ENCODE measurements around the gene FAIM2.

FAIM2 gene

DNA sequence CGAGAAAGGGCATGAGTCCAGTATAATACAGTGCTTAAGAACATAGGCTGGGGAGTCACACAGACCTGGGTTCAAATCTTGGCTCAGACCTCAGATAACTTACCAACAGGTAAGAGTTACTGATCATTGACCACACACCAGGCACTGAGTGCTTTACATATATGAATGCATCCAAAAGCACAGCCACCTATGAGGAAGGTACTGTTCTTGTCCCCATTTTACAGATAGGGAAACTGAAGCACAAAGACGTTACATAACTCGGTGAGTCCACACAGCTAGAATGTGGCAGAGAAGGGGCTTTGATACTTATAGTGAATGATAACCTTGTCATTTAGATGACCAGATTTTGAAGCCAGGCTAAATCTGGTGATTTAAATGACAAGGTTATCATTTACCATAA is 27.6 kb downstream of the FAIM2 start:
- TF ChIP-seq, protein P1, sequence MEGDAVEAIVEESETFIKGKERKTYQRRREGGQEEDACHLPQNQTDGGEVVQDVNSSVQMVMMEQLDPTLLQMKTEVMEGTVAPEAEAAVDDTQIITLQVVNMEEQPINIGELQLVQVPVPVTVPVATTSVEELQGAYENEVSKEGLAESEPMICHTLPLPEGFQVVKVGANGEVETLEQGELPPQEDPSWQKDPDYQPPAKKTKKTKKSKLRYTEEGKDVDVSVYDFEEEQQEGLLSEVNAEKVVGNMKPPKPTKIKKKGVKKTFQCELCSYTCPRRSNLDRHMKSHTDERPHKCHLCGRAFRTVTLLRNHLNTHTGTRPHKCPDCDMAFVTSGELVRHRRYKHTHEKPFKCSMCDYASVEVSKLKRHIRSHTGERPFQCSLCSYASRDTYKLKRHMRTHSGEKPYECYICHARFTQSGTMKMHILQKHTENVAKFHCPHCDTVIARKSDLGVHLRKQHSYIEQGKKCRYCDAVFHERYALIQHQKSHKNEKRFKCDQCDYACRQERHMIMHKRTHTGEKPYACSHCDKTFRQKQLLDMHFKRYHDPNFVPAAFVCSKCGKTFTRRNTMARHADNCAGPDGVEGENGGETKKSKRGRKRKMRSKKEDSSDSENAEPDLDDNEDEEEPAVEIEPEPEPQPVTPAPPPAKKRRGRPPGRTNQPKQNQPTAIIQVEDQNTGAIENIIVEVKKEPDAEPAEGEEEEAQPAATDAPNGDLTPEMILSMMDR (IDR thresholded peaks at IDR 0.05), result no peak

DNA sequence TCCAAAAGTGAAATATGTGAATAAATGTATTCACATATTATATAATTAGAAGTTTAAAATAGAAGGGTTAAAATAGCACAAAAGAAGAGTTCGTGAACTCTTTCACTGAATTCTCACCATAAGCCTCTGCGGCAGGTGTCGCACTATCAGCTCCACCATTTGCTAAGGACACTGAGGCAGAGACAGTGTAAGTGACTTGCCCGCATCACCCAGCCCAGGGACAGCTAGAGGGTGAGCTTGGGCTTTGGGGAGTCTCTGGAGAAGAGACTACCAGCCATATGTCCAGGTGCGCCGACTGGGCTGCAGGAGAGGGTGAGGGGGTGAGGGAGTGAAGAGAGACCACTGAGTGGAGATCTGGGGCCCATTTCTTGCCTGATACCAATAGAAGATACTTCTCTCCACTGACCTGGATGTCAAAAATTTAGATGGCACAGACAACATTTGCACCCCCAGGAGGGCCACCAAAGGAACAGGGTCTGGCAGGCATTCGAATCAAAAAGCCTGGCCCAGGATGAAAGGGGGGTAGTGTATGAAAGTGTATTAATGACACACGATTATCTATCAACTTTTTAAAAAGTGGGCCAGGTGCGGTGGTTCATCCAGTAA is 28.5 kb downstream of the FAIM2 start:
- TF ChIP-seq, protein P1 (IDR thresholded peaks at IDR 0.05), result no peak

- TF ChIP-seq, protein P1 (IDR thresholded peaks at IDR 0.05), result no peak
Observed at GRCh38 chr12:49874142-49874897, 29.4 kb downstream of the FAIM2 start.

GRCh38 chr12:49873361-49873934 is 30.3 kb downstream of the FAIM2 start:
- TF ChIP-seq, protein P1 (IDR thresholded peaks at IDR 0.05), result no peak

GRCh38 chr12:49872781-49873181 is 30.9 kb downstream of the FAIM2 start:
- TF ChIP-seq, protein P1 (IDR thresholded peaks at IDR 0.05), result 0 out of 2 replicates have a peak, but pooled peaks have one; percentile 15

DNA sequence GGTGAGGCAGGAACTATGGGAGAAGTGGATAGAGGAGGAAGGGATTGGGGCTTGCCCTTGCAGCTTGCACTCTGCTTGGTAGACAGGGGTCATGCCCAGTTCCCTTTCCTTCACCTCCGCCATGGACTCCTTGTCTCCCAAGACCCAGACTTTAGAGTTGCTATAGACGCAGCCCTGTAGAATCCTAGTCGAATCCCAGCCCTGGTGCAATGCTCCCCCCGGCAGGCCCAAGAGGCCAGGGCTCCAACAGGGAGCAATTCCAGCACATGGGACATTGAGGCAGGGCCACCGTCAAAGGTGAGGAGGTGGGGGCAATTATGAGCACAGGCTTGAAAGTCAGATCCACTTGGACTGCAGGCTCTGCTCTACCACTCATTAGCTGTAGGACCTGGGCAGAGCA is 31.3 kb downstream of the FAIM2 start:
- TF ChIP-seq, protein P1 (IDR thresholded peaks at IDR 0.05), result no peak

GRCh38 chr12:49871263-49871561 is 32.5 kb downstream of the FAIM2 start:
- TF ChIP-seq, protein P1 (IDR thresholded peaks at IDR 0.05), result no peak
